Activated CD4-positive, alpha-beta T cell treated with anti-CD3 and anti-CD28 coated beads, Interleukin-2, amount 50 U/mL, for 24 hours (primary cell): ENCODE data around the gene MAP3K1.
"Not testable (repeated sequence)": the region's sequence is repeated elsewhere in the genome, so short reads cannot be mapped to it uniquely, and the experiment has no call there.

Experiments
- DNase-seq, 2 donors: peaks; one replicate each; pipeline ENCODE4 v3.0.0-alpha.2; 2020; ENCODE audit warnings: low read depth in 1 of 2, low spot score in 1 of 2

MAP3K1 gene

GRCh38 chr5:56815658-56816545, 553 bp downstream of the MAP3K1 start:
- DNase-seq, result peak in 1 of 2 donors; percentile 29

GRCh38 chr5:56816546-56817081, 1.3 kb downstream of the MAP3K1 start:
- DNase-seq, result peak; percentile 43 to 44

GRCh38 chr5:56817263-56818014, 2.1 kb downstream of the MAP3K1 start:
- DNase-seq, result no peak

- no peak for DNase-seq
Observed at GRCh38 chr5:56818450-56819037, 3.2 kb downstream of the MAP3K1 start.

- no peak for DNase-seq
Observed at GRCh38 chr5:56819060-56819881, 3.9 kb downstream of the MAP3K1 start.

GRCh38 chr5:56821868-56822267, 6.5 kb downstream of the MAP3K1 start:
- not testable (repeated sequence) for DNase-seq

GRCh38 chr5:56822981-56823380, 7.6 kb downstream of the MAP3K1 start:
- no peak for DNase-seq

- no peak for DNase-seq
Observed at GRCh38 chr5:56824019-56824418, 8.7 kb downstream of the MAP3K1 start.

GRCh38 chr5:56825222-56825824, 10.0 kb downstream of the MAP3K1 start:
- no peak for DNase-seq

- no peak for DNase-seq
Observed at GRCh38 chr5:56827049-56827448, 11.7 kb downstream of the MAP3K1 start.

GRCh38 chr5:56827924-56828323, 12.6 kb downstream of the MAP3K1 start:
- DNase-seq, result no peak

- DNase-seq, result peak in 1 of 2 donors; percentile 72
Observed at GRCh38 chr5:56829137-56829908, 14.0 kb downstream of the MAP3K1 start.

- no peak for DNase-seq
Observed at GRCh38 chr5:56831773-56832172, 16.4 kb downstream of the MAP3K1 start.

GRCh38 chr5:56833325-56833724, 18.0 kb downstream of the MAP3K1 start:
- DNase-seq, result no peak

- no peak for DNase-seq
Observed at GRCh38 chr5:56837381-56837780, 22.0 kb downstream of the MAP3K1 start.

GRCh38 chr5:56837956-56838355, 22.6 kb downstream of the MAP3K1 start:
- no peak for DNase-seq

- no peak for DNase-seq
Observed at GRCh38 chr5:56838409-56839039, 23.2 kb downstream of the MAP3K1 start.

- no peak for DNase-seq
Observed at GRCh38 chr5:56839062-56839461, 23.7 kb downstream of the MAP3K1 start.

GRCh38 chr5:56840597-56840996, 25.2 kb downstream of the MAP3K1 start:
- DNase-seq, result no peak
